ENCODE results near the gene KCTD8.

KCTD8 gene

DNA sequence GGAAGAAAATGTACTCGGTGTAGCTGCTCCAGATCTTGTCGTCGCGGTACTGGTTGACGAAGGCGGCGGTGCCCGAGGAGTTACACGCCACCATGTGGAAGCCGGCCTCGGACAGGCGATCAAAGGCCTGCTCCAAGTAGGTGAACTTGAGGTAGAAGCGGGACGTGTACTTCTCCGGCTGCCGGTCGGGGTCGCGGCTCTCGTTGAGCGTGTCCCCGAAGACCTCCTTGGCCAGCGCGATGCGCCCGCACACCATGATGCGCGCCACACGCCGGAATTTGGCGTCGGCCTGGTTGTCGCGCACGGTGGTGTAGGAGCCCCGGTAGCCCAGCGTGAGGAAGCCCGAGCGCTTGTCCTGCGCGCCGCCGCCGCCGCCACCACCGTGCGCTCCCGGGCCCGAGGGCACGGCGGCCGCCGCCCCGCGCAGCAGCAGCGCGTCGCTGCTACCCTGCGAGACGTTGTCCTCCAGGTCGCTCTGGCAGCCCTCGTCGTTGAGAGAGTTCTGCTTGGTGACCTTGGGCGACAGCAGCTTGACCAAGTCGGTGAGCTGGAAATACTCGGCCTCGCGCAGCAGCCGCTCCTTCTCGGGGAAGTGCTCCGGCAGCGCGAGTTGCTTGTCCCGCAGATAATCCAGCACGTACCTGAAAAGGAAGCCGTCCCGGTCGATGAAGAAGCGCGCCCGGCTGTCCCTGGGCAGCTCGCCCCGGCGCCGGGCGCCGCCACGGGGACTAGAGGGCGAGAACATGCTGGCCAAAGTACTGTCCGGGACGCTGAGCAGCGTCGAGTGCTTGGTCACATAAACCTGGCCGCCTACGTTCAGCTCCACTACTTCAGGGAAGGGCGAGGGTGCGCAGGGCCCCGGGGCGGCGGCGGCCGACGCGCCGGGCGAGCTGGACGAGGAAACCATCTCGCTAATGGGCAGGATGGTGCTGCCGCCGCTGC, 775 bp downstream of the KCTD8 start:
- POLR2A ChIA-PET, result no interaction called here
- TF ChIP-seq, protein P1, sequence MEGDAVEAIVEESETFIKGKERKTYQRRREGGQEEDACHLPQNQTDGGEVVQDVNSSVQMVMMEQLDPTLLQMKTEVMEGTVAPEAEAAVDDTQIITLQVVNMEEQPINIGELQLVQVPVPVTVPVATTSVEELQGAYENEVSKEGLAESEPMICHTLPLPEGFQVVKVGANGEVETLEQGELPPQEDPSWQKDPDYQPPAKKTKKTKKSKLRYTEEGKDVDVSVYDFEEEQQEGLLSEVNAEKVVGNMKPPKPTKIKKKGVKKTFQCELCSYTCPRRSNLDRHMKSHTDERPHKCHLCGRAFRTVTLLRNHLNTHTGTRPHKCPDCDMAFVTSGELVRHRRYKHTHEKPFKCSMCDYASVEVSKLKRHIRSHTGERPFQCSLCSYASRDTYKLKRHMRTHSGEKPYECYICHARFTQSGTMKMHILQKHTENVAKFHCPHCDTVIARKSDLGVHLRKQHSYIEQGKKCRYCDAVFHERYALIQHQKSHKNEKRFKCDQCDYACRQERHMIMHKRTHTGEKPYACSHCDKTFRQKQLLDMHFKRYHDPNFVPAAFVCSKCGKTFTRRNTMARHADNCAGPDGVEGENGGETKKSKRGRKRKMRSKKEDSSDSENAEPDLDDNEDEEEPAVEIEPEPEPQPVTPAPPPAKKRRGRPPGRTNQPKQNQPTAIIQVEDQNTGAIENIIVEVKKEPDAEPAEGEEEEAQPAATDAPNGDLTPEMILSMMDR (IDR thresholded peaks at IDR 0.05; ENCODE audit: insufficient read depth, low read length, missing control alignments), result no peak
- H3K4me3 ChIP-seq (ENCODE audit: low read depth, low read length), result no peak overlapping the region; the same call in 1 of the 2 replicates
- no peak for DNase-seq (ENCODE audit: low read depth, low spot score)
- CTCF ChIA-PET, result interaction anchor here (1.2 kb wide), 1 partner anchor 48 kb away, joined by 3 read pairs; no protein-coding TSS in a partner anchor

DNA sequence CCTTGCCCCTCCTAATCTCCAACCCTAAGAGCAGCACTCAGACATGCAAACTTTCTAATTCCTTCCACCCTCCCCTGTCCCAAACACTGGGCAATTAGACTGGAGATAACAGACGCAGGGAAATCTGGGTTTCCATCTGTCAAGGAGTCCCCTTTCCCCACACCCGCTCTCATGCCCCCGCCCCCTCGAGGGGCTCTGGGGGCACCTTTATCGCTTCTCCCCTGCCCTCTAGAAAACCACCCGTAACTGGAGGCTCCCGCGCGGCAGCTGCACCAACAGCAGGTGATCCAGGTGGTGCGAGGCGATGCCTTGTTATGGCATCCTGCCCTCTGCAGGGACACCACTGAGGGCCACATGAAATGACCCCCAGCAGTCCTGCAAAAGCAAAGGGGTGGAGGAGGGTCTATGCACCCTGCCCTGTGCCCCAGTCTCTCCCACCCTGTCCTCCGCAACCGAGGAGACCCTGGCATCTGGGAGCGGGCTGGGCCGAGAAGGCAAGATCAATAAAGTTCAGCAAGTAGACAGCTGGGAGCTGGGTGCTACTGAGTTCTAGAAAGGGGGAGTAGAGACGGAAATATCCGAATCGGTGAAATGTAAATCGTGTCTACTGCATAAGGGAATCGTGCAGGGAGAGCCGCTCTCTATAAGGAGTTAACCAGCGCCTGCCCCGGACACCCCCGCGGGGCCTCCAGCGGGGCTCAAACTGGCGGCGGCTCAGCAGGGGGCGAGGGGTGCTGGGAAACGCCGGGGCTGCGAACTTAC, 1.6 kb downstream of the KCTD8 start:
- ChIA-PET CTCF (no interaction called here), POLR2A (no interaction called here)
- TF ChIP-seq, protein P1 (IDR thresholded peaks at IDR 0.05; ENCODE audit: insufficient read depth, low read length, missing control alignments), result no peak
- DNase-seq (ENCODE audit: low read depth, low spot score), result no peak
- H3K4me3 ChIP-seq (ENCODE audit: low read depth, low read length), result no peak overlapping the region

DNA sequence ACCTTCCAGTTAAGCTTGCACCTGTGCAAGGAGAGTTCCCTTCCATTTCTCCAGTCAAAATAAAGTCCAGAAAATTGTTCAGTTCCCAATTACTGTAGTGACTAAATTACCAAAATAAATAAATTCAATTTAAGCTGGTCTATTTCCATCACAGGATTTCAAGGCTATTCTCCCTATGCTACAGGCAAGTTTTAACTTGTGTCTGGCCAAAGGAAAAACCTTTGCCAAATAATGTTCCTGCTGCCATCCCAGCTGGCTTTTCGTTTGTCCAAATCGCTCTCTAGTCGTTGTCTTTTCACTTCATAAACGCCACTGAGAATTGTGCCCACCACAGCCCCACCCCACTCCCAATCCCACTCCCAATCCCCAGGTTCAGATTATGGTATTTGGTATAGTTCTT, 2.4 kb downstream of the KCTD8 start:
- CTCF ChIA-PET, result no interaction called here

DNA sequence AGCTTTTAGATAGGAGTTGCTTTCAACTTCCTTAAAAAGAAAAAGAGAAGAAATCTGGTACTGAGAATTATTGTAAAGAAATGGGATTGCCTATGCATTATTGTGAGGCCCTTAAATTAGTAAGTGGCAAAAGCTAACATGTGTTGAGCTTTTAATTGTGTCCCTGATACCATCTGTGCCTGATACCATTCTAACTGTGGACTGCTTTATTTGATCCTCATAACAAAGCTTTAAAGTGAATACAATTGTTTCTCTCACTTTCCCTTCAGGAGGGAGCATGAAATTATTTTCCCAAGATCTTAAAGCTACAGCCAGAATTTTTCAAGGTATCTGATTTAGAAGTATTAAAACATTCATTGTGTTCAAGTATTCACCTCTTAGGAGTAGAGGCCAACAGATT, 9.9 kb downstream of the KCTD8 start:
- H3K4me3 ChIP-seq (ENCODE audit: low read depth, low read length), result no peak overlapping the region
- TF ChIP-seq, protein P1 (IDR thresholded peaks at IDR 0.05; ENCODE audit: insufficient read depth, low read length, missing control alignments), result no peak
- ChIA-PET POLR2A (no interaction called here), CTCF (no interaction called here)
- no peak for DNase-seq (ENCODE audit: low read depth, low spot score)

More for the DNA sequence above, 2.4 kb downstream of the KCTD8 start:
- POLR2A ChIA-PET, result no interaction called here
- DNase-seq (ENCODE audit: low read depth, low spot score), result no peak
- no peak overlapping the region for H3K4me3 ChIP-seq (ENCODE audit: low read depth, low read length)
- TF ChIP-seq, protein P1 (IDR thresholded peaks at IDR 0.05; ENCODE audit: insufficient read depth, low read length, missing control alignments), result no peak

DNA sequence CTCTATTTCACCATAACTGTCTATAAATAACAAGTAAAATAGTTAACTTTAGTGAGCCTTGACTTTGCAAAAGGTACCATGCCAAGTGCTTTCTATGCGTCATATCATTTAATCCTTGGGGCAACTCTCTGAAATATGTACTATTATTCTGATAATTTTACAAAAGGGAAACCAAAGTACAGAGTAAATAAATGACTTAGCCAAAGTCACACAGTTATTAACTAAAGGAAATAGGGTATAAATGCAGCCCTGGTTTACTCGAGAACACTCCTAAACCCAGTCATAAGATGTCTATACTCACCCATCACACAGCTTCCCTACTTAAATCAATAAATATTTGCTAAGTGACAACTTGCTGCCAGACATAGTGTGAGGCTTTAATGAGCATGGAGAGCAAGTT, 14.4 kb downstream of the KCTD8 start:
- DNase-seq (ENCODE audit: low read depth, low spot score), result no peak
- ChIA-PET POLR2A (no interaction called here), CTCF (interaction anchor here (0.9 kb wide), 1 partner anchor 15 kb away, joined by 4 read pairs; the partner anchor contains the start of gene KCTD8)
- H3K4me3 ChIP-seq (ENCODE audit: low read depth, low read length), result no peak overlapping the region
- TF ChIP-seq, protein P1 (IDR thresholded peaks at IDR 0.05; ENCODE audit: insufficient read depth, low read length, missing control alignments), result no peak

DNA sequence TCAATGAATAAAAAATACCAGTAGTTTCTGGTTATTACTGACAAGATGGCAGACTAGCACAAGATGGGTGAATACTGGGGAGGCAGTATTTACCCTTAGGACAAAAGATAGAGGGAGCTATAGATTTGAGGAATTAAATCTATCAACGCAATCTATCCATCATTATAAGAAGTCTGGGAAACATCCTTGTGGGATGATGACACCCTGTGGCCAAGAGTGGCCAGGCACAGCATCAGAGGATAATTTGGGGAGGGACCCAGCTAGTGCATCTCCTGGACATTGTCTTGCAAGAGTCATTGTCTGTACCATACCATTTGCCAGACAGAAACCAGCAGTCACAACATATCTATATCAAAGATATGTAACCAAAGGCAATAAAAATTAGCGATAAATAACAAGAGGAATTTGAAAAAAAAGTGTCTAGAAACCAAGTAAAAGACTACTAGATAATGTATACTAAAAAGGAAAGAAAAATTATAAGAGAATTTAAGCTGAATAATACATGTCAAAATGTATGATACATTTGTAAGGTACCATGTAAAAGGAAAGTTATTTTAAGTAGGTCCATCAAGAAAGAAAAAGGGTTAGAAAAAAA, 22.9 kb downstream of the KCTD8 start:
- TF ChIP-seq, protein P1 (IDR thresholded peaks at IDR 0.05; ENCODE audit: insufficient read depth, low read length, missing control alignments), result no peak
- POLR2A ChIA-PET, result no interaction called here
- CTCF ChIA-PET, result no interaction called here
- DNase-seq (ENCODE audit: low read depth, low spot score), result no peak
- H3K4me3 ChIP-seq (ENCODE audit: low read depth, low read length), result no peak overlapping the region

All from AG04449 (cell line).